PC-3 (cell line): ENCODE results near the gene KHNYN.

Source experiments
- CTCF ChIP-seq: fragments of 300-600 bp; sonication (generic); conservative IDR thresholded peaks from 2 replicates; pipeline ENCODE4 v1.5.1; 2017; ENCODE audit warnings: antibody characterized with exemption, low read depth, mild to moderate bottlenecking, low read length
- EZH2 ChIP-seq: fragments of 300-600 bp; sonication (generic); IDR thresholded peaks from one replicate; pipeline ENCODE4 v1.6.1; 2017; ENCODE audit warnings: antibody characterized with exemption, mild to moderate bottlenecking, low read length; ENCODE audit not compliant: unreplicated experiment
- EZH2phosphoT487 ChIP-seq: fragments of 300-600 bp; sonication (generic); IDR thresholded peaks from 2 replicates; pipeline ENCODE4 v1.6.1; 2018; ENCODE audit warnings: mild to moderate bottlenecking, antibody characterized with exemption, low read length, borderline replicate concordance

GRCh38 chr14:24384169-24384568, 45.6 kb upstream of the KHNYN start:
- TF ChIP-seq EZH2phosphoT487, result no peak
- no peak for TF ChIP-seq CTCF
- TF ChIP-seq EZH2, result no peak
